ENCODE results near the gene PDLIM7.

The PDLIM7 gene

GRCh38 chr5:177526191-177526590 is 28.8 kb upstream of the PDLIM7 start:
- Histone ChIP-seq H3K4me1 (ENCODE audit: low read length) (no peaks in the 10 kb centered on the region), H3K4me3 (ENCODE audit: low read length) (no peak overlapping the region), H3K27me3 (replicated peaks; ENCODE audit: insufficient read depth, low read length) (no peaks in the 10 kb centered on the region), H3F3A (ENCODE audit: insufficient read depth, low read length) (no peaks in the 10 kb centered on the region), H3K9me2 (replicated peaks; ENCODE audit: insufficient read depth, low read length) (no peaks in the 10 kb centered on the region), H3K79me2 (ENCODE audit: low read length) (0 out of 2 replicates have a peak, but pooled peaks cover 5% of the 10 kb centered on the region), H3K9me3 (replicated peaks; ENCODE audit: insufficient read depth, low read length) (no peaks in the 10 kb centered on the region), H4K20me1 (ENCODE audit: insufficient read depth, low read length) (no peaks in the 10 kb centered on the region), H3K9ac (ENCODE audit: low read length) (no peak overlapping the region), H3K36me3 (replicated peaks; ENCODE audit: insufficient read depth, low read length) (no peaks in the 10 kb centered on the region), H3K4me2 (ENCODE audit: low read depth, low read length) (no peak overlapping the region), H2AFZ (ENCODE audit: low read length) (no peak overlapping the region), H3K27ac (ENCODE audit: low read length) (no peak overlapping the region)
- no peak for DNase-seq
- TF ChIP-seq EZH2phosphoT487 (IDR thresholded peaks at IDR 0.05; ENCODE audit: low read length) = no peak
- TF ChIP-seq, protein P1, sequence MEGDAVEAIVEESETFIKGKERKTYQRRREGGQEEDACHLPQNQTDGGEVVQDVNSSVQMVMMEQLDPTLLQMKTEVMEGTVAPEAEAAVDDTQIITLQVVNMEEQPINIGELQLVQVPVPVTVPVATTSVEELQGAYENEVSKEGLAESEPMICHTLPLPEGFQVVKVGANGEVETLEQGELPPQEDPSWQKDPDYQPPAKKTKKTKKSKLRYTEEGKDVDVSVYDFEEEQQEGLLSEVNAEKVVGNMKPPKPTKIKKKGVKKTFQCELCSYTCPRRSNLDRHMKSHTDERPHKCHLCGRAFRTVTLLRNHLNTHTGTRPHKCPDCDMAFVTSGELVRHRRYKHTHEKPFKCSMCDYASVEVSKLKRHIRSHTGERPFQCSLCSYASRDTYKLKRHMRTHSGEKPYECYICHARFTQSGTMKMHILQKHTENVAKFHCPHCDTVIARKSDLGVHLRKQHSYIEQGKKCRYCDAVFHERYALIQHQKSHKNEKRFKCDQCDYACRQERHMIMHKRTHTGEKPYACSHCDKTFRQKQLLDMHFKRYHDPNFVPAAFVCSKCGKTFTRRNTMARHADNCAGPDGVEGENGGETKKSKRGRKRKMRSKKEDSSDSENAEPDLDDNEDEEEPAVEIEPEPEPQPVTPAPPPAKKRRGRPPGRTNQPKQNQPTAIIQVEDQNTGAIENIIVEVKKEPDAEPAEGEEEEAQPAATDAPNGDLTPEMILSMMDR (IDR thresholded peaks at IDR 0.05; ENCODE audit: low read length) = no peak
- no peak for TF ChIP-seq EZH2 (optimal IDR thresholded peaks at IDR 0.05; ENCODE audit: low read depth, low read length)

GRCh38 chr5:177524941-177525655 is 27.7 kb upstream of the PDLIM7 start:
- no peaks in the 10 kb centered on the region for H3K4me1 ChIP-seq (ENCODE audit: low read length)
- H4K20me1 ChIP-seq (ENCODE audit: insufficient read depth, low read length) = no peaks in the 10 kb centered on the region
- no peak overlapping the region for H3K9ac ChIP-seq (ENCODE audit: low read length)
- no peak overlapping the region for H3K4me3 ChIP-seq (ENCODE audit: low read length)
- no peak overlapping the region for H2AFZ ChIP-seq (ENCODE audit: low read length)
- H3K36me3 ChIP-seq (replicated peaks; ENCODE audit: insufficient read depth, low read length) = no peaks in the 10 kb centered on the region
- H3K27me3 ChIP-seq (replicated peaks; ENCODE audit: insufficient read depth, low read length) = no peaks in the 10 kb centered on the region
- DNase-seq = no peak
- H3K27ac ChIP-seq (ENCODE audit: low read length) = no peak overlapping the region
- no peaks in the 10 kb centered on the region for H3K9me3 ChIP-seq (replicated peaks; ENCODE audit: insufficient read depth, low read length)
- TF ChIP-seq EZH2 (optimal IDR thresholded peaks at IDR 0.05; ENCODE audit: low read depth, low read length) = no peak
- H3F3A ChIP-seq (ENCODE audit: insufficient read depth, low read length) = no peaks in the 10 kb centered on the region
- H3K79me2 ChIP-seq (ENCODE audit: low read length) = 0 out of 2 replicates have a peak, but pooled peaks cover 5% of the 10 kb centered on the region
- no peak overlapping the region for H3K4me2 ChIP-seq (ENCODE audit: low read depth, low read length)
- no peaks in the 10 kb centered on the region for H3K9me2 ChIP-seq (replicated peaks; ENCODE audit: insufficient read depth, low read length)

DNA sequence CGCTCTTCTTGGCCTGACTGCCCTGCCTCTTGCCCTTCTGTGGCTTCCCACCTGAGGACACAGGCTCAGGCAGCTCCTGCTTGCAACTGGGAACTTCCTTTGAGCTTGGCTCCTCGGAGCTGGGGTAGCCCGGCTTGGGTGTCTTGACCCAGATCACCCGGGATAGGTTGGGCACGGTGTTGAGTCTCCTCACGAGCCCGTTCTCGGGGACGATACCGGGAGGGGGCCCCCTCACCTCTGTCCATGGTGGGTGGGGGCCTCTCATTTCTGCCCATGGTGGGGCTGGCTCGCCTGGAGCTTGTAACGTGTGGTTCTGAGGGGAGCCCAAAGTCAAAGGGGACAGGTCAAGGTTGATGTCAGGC is 27.1 kb upstream of the PDLIM7 start:
- Histone ChIP-seq H3K4me3 (ENCODE audit: low read length) (no peak overlapping the region), H3K27ac (ENCODE audit: low read length) (no peak overlapping the region), H3K79me2 (ENCODE audit: low read length) (peaks cover 9% of the 10 kb centered on the region), H3K9ac (ENCODE audit: low read length) (no peak overlapping the region), H3K36me3 (replicated peaks; ENCODE audit: insufficient read depth, low read length) (no peaks in the 10 kb centered on the region), H3K9me3 (replicated peaks; ENCODE audit: insufficient read depth, low read length) (no peaks in the 10 kb centered on the region), H4K20me1 (ENCODE audit: insufficient read depth, low read length) (no peaks in the 10 kb centered on the region), H3K9me2 (replicated peaks; ENCODE audit: insufficient read depth, low read length) (no peaks in the 10 kb centered on the region), H2AFZ (ENCODE audit: low read length) (no peak overlapping the region), H3K27me3 (replicated peaks; ENCODE audit: insufficient read depth, low read length) (no peaks in the 10 kb centered on the region), H3K4me2 (ENCODE audit: low read depth, low read length) (no peak overlapping the region), H3K4me1 (ENCODE audit: low read length) (no peaks in the 10 kb centered on the region), H3F3A (ENCODE audit: insufficient read depth, low read length) (no peaks in the 10 kb centered on the region)
- TF ChIP-seq, protein P1 (IDR thresholded peaks at IDR 0.05; ENCODE audit: low read length) = no peak
- no peak for TF ChIP-seq EZH2 (optimal IDR thresholded peaks at IDR 0.05; ENCODE audit: low read depth, low read length)
- no peak for TF ChIP-seq EZH2phosphoT487 (IDR thresholded peaks at IDR 0.05; ENCODE audit: low read length)
- no peak for DNase-seq

Measured in MM.1S (cell line).